ENCODE data around the gene DRAP1. TPM values are rescaled to one million over a fixed set of nuclear protein-coding genes. Genes with fewer than 3 reads are reported as not detected.

The DRAP1 gene
- polyA plus RNA-seq, 2 of the 4 experiments (the other 2 are of a cell fraction) = 73.7 to 143 TPM

DNA sequence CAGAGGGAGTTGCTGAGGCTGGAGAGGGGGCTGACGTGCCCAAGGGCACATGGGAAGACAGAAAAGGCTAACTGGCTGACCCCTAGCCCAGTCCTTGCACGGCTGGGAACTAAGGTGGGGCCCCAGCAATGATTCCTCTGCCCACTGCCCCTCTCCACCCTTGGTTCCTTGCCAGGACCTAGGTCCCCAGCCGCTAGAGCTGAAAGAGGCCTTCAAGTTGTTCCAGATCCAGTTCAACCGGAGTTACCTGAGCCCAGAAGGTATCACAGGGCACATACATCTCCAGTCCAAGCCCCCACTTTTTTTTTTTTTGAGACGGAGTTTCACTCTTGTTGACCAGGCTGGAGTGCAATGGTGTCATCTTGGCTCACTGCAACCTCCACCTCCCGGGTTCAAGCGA lies 39.2 kb upstream of the DRAP1 start:
- no peak for FAIRE-seq
- CTCF ChIA-PET = interaction anchor here (1.1 to 5.1 kb wide), 6 partner anchors 7 to 108 kb away, joined by 3 to 42 read pairs (median 5); partner anchors contain the start of genes CCDC85B, FIBP and MUS81
- WGBS (ENCODE audit: missing lambda C conversion rate) = 85% methylated on average over 7 of the region's 7 CpGs

DNA sequence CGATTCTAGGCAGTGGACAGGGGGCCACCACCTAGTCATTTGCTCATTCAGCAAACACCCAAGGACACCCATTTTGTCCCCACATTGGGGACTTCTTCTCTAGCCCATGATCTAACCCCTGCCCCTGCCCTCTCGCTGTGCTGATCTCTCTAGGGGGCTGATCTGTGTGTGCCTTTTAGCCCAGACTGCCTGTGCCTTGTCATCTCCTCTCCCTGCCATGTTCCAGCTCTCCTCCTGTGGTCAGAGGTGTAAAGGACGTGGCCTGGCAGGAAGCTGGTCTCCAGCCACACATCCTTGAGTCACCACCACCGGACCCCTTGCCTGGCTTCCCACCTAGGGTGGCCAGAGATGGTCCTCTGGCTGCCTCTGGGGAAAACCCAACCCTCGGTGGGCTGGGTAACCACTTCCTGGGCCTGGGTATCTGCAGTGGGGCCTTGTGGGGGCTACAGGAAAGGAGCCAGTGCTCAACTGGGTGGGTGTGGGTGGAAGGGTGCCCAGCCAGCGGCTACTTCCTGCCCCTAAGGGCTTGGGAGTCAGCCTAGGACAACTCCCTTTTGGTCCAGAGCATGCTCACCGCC lies 38.3 kb upstream of the DRAP1 start:
- Histone ChIP-seq H3K4me3 (no peak overlapping the region), H3K4me1 (0 out of 3 replicates have a peak, but pooled peaks cover 3% of the 10 kb centered on the region), H3K4me2 (no peak overlapping the region), H3K9me3 (no peaks in the 10 kb centered on the region), H3K27ac (no peak overlapping the region)
- WGBS (ENCODE audit: missing lambda C conversion rate) = 87% methylated on average over 5 of the region's 7 CpGs
- ChIA-PET CTCF (interaction anchor here (1.1 to 9.5 kb wide), 6 partner anchors 10 to 105 kb away, joined by 3 to 158 read pairs (median 4); partner anchors contain the start of genes EFEMP2 and MUS81), POLR2A (interaction anchor here (1.0 to 1.3 kb wide), 2 partner anchors 9 to 10 kb away, joined by 4 read pairs; partner anchors contain the start of gene CCDC85B)
- FAIRE-seq (no peak), DNase-seq (ENCODE audit: low read depth in 1 of 2, low spot score in 1 of 2) (no peak), ATAC-seq (no peak)
- TF ChIP-seq POLR2AphosphoS2 (conservative IDR thresholded peaks at IDR 0.05; ENCODE audit: low read length) (0 out of 2 replicates have a peak, but pooled peaks have one; percentile 67), RARB (CRISPR knock-in tag; IDR thresholded peaks at IDR 0.05) (no peak)

More for the DNA sequence above, 39.2 kb upstream of the DRAP1 start:
- ATAC-seq (no peak), DNase-seq (ENCODE audit: low read depth in 1 of 2, low spot score in 1 of 2) (no peak)
- Histone ChIP-seq H3K4me3 (no peak overlapping the region), H3K27ac (no peak overlapping the region), H3K4me1 (0 out of 3 replicates have a peak, but pooled peaks cover 3% of the 10 kb centered on the region), H3K4me2 (no peak overlapping the region), H3K9me3 (no peaks in the 10 kb centered on the region)
- POLR2A ChIA-PET = no interaction called here
- TF ChIP-seq JUN (IDR thresholded peaks at IDR 0.05) (no peak), HOXB5 (CRISPR knock-in tag; IDR thresholded peaks at IDR 0.05) (no peak), FOXS1 (CRISPR knock-in tag; IDR thresholded peaks at IDR 0.05) (no peak), HDAC2 (IDR thresholded peaks at IDR 0.05) (no peak), RNF2 (IDR thresholded peaks at IDR 0.05; ENCODE audit: borderline replicate concordance, low read depth) (no peak), KDM5A (IDR thresholded peaks at IDR 0.05) (no peak), JUNB (IDR thresholded peaks at IDR 0.05) (no peak), RFX5 (IDR thresholded peaks at IDR 0.05) (no peak), FOSL2 (IDR thresholded peaks at IDR 0.05) (no peak), FOSL2 (CRISPR knock-in tag; IDR thresholded peaks at IDR 0.05) (no peak)
- TF ChIP-seq, protein P1, sequence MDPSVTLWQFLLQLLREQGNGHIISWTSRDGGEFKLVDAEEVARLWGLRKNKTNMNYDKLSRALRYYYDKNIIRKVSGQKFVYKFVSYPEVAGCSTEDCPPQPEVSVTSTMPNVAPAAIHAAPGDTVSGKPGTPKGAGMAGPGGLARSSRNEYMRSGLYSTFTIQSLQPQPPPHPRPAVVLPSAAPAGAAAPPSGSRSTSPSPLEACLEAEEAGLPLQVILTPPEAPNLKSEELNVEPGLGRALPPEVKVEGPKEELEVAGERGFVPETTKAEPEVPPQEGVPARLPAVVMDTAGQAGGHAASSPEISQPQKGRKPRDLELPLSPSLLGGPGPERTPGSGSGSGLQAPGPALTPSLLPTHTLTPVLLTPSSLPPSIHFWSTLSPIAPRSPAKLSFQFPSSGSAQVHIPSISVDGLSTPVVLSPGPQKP (IDR thresholded peaks at IDR 0.05; ENCODE audit: low read depth, low read length) = no peak
- TF ChIP-seq, protein P2, sequence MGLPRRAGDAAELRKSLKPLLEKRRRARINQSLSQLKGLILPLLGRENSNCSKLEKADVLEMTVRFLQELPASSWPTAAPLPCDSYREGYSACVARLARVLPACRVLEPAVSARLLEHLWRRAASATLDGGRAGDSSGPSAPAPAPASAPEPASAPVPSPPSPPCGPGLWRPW (IDR thresholded peaks at IDR 0.05) = no peak
- TF ChIP-seq, protein P3, sequence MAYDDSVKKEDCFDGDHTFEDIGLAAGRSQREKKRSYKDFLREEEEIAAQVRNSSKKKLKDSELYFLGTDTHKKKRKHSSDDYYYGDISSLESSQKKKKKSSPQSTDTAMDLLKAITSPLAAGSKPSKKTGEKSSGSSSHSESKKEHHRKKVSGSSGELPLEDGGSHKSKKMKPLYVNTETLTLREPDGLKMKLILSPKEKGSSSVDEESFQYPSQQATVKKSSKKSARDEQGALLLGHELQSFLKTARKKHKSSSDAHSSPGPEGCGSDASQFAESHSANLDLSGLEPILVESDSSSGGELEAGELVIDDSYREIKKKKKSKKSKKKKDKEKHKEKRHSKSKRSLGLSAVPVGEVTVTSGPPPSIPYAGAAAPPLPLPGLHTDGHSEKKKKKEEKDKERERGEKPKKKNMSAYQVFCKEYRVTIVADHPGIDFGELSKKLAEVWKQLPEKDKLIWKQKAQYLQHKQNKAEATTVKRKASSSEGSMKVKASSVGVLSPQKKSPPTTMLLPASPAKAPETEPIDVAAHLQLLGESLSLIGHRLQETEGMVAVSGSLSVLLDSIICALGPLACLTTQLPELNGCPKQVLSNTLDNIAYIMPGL (CRISPR knock-in tag; IDR thresholded peaks at IDR 0.05; ENCODE audit: borderline replicate concordance) = no peak
- TF ChIP-seq, protein P4, sequence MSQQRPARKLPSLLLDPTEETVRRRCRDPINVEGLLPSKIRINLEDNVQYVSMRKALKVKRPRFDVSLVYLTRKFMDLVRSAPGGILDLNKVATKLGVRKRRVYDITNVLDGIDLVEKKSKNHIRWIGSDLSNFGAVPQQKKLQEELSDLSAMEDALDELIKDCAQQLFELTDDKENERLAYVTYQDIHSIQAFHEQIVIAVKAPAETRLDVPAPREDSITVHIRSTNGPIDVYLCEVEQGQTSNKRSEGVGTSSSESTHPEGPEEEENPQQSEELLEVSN (IDR thresholded peaks at IDR 0.05; ENCODE audit: borderline replicate concordance, low read depth) = no peak

DNA sequence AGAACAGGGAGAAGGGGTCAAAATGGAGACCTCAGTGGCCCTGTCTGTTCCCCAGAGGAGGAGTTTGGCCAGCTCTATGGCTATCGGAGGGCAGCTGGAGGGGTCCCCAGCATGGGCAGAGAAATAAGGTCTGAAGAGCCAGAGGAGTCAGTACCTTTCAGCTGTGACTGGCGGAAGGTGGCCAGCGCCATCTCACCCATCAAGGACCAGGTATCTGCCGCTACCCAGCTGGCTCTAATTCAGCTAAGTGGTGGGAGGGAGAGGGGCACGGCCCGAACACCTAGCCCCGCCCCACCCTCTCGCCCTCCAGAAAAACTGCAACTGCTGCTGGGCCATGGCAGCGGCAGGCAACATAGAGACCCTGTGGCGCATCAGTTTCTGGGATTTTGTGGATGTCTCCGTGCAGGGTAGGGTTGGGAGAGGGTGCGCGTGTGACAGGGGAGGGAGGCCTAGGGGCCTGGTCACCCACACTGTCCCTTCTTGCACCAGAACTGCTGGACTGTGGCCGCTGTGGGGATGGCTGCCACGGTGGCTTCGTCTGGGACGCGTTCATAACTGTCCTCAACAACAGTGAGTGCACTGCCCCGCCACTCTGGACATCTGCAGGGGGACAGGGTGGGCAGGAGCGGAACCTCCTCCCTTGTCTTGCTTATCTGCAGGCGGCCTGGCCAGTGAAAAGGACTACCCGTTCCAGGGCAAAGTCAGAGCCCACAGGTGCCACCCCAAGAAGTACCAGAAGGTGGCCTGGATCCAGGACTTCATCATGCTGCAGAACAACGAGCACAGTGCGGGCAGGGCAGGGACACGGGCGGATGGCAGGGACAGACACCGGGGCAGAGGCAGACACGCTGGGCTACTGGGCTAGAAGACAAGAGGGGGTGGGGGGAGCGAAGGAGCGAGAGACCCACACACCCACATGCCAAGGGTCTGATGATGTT lies 36.8 kb upstream of the DRAP1 start:
- no peak for ATAC-seq
- POLR2A ChIA-PET = interaction anchor here (1.1 to 1.3 kb wide), 2 partner anchors 8 to 15 kb away, joined by 3 to 4 read pairs; partner anchors contain the start of gene CCDC85B
- TF ChIP-seq NR3C1 (IDR thresholded peaks at IDR 0.05) (no peak), HOXB13 (CRISPR knock-in tag; IDR thresholded peaks at IDR 0.05; ENCODE audit: low read depth) (no peak), ESRRA (IDR thresholded peaks at IDR 0.05; ENCODE audit: borderline replicate concordance, low read length) (no peak), BHLHE40 (IDR thresholded peaks at IDR 0.05; ENCODE audit: low read depth, low read length) (no peak), HEYL (CRISPR knock-in tag; IDR thresholded peaks at IDR 0.05) (no peak)
- TF ChIP-seq, protein P5, sequence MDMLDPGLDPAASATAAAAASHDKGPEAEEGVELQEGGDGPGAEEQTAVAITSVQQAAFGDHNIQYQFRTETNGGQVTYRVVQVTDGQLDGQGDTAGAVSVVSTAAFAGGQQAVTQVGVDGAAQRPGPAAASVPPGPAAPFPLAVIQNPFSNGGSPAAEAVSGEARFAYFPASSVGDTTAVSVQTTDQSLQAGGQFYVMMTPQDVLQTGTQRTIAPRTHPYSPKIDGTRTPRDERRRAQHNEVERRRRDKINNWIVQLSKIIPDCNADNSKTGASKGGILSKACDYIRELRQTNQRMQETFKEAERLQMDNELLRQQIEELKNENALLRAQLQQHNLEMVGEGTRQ (IDR thresholded peaks at IDR 0.05) = no peak
- 91% methylated on average over 29 of the region's 30 CpGs for WGBS (ENCODE audit: missing lambda C conversion rate)
- Histone ChIP-seq H3K4me1 (peaks cover 14% of the 10 kb centered on the region), H3K4me2 (no peak overlapping the region), H3K4me3 (no peak overlapping the region), H3K9me3 (no peaks in the 10 kb centered on the region), H3K27ac (no peak overlapping the region)
- DNase-seq (ENCODE audit: low read depth in 1 of 2, low spot score in 1 of 2) = no peak
- FAIRE-seq = no peak
- CTCF ChIA-PET = interaction anchor here (0.7 to 9.5 kb wide), 14 partner anchors 11 to 170 kb away, joined by 3 to 195 read pairs (median 4); partner anchors contain the start of genes CFL1, EFEMP2, KAT5 and MUS81

Measured in A549 (cell line).